OCI-LY1 (cell line): Measurements from ENCODE around the gene MYLK3.

Experiments
- H2AFZ ChIP-seq: fragments of 200-600 bp; sonication (generic), shearing (Covaris generic); 2 replicates; pipeline ENCODE4 v1.6.0; 2014; ENCODE audit warnings: antibody characterized with exemption, mild to moderate bottlenecking, low read length
- H3F3A ChIP-seq: fragments of 200-600 bp; sonication (generic), shearing (Covaris generic); 2 replicates; pipeline ENCODE4 v1.6.0; 2014; ENCODE audit warnings: mild to moderate bottlenecking, antibody characterized with exemption, low read length, moderate library complexity; ENCODE audit not compliant: insufficient read depth
- H3K27ac ChIP-seq: fragments of 200-600 bp; sonication (generic); 2 replicates; pipeline ENCODE4 v1.5.1; 2014; ENCODE audit warnings: low read length, mixed run types, mild to moderate bottlenecking, low read depth; ENCODE audit not compliant: poor library complexity, severe bottlenecking
- H3K27me3 ChIP-seq: fragments of 200-600 bp; sonication (generic); 2 replicates; pipeline ENCODE4 v1.6.0; 2014; ENCODE audit warnings: antibody characterized with exemption, mild to moderate bottlenecking, low read length, moderate library complexity; ENCODE audit not compliant: insufficient read depth
- H3K36me3 ChIP-seq: fragments of 200-600 bp; sonication (generic); 2 replicates; pipeline ENCODE4 v1.6.1; 2014; ENCODE audit warnings: mild to moderate bottlenecking, antibody characterized with exemption, low read length, moderate library complexity, mixed read lengths; ENCODE audit not compliant: insufficient read depth
- H3K4me1 ChIP-seq: fragments of 200-600 bp; sonication (generic); 2 replicates; pipeline ENCODE4 v1.5.1; 2014; ENCODE audit warnings: mild to moderate bottlenecking, low read length, moderate library complexity; ENCODE audit not compliant: insufficient read depth, severe bottlenecking
- H3K4me2 ChIP-seq: fragments of 200-600 bp; sonication (generic), shearing (Covaris generic); 2 replicates; pipeline ENCODE4 v1.6.1; 2014; ENCODE audit warnings: low read length
- H3K4me3 ChIP-seq: fragments of 200-600 bp; sonication (generic); 2 replicates; pipeline ENCODE4 v1.5.1; 2014; ENCODE audit warnings: low read length, low read depth, mild to moderate bottlenecking, mixed read lengths; ENCODE audit not compliant: poor library complexity, severe bottlenecking
- H3K79me2 ChIP-seq: fragments of 200-600 bp; shearing (Covaris generic); 2 replicates; pipeline ENCODE4 v1.6.1; 2016; ENCODE audit warnings: mixed run types, low read length, mixed read lengths; ENCODE audit not compliant: insufficient read depth
- H3K9ac ChIP-seq: fragments of 200-600 bp; sonication (generic), shearing (Covaris generic); 2 replicates; pipeline ENCODE4 v1.6.1; 2014; ENCODE audit warnings: mild to moderate bottlenecking, low read length, mixed read lengths
- H3K9me2 ChIP-seq: fragments of 200-600 bp; sonication (generic), shearing (Covaris generic); 2 replicates; pipeline ENCODE4 v1.6.1; 2014; ENCODE audit warnings: low read depth, mild to moderate bottlenecking, low read length, mixed read lengths
- H3K9me3 ChIP-seq: fragments of 200-600 bp; shearing (Covaris generic); 2 replicates; pipeline ENCODE4 v1.6.1; 2014; ENCODE audit warnings: low read length, mixed read lengths
- H4K20me1 ChIP-seq: fragments of 200-600 bp; sonication (generic), shearing (Covaris generic); 2 replicates; pipeline ENCODE4 v1.6.0; 2016; ENCODE audit warnings: mild to moderate bottlenecking, low read length; ENCODE audit not compliant: insufficient read depth
- EZH2 ChIP-seq: fragments of 200-600 bp; sonication (generic), shearing (Covaris generic); IDR thresholded peaks from 2 replicates; pipeline ENCODE4 v1.8.0; 2017; ENCODE audit warnings: borderline replicate concordance, mixed run types, mild to moderate bottlenecking, antibody characterized with exemption, low read length, moderate library complexity, mixed read lengths
- TF ChIP-seq, protein P1 (sequence below): fragments of 200-600 bp; sonication (generic), shearing (Covaris generic); IDR thresholded peaks from 2 replicates; pipeline ENCODE4 v1.5.1; 2017; ENCODE audit warnings: mild to moderate bottlenecking, antibody characterized with exemption, low read length, moderate library complexity, mixed read lengths

MYLK3 gene

DNA sequence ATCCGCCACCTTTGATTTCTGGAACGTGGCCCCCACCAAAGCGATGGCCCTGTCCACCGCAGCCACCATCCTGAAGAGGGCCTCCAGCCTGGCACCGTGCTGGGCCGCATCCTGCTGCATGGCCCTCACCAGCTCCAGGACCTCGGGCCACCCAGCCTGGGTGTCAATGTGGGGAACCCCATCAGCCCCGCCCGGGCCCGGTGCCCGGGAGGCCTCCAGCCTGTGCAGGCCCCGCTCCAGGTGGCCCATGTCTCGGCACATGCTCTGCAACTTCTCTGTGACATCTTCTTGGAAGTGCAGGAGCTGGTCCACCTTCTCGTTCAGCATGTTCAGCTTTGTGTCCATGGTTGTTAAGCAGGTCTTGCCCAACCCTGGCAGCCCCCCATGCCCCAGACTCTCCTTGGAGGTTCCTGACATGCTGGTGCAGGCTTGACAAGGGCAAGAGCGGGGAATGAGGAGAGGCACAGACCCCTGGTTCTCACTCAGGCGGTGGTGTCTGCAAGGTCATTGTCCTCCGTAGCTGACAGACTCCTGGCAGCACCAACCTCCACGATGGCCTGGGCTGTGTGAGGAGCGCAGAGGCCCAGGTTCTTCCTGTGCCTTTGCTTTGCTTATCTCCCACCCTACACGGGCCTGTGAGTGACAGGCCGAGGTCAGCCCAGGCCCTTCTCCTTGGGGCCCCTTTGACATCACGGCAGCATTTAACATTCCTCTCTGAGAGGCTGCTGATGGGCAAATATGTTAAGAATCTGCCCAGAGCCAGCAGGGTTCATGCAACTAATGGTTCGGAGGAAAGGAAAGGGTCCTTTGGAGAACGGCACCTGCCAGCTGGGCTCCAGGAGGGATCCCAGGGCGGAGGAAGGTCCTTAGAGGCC lies at the start of gene MYLK3:
MYLK3 (minus strand) TSS at position 568 of the 875 bp plus-strand sequence; CDS start at position 417, 151 bp downstream.
- Histone ChIP-seq H3K9me3 (no peaks in the 10 kb centered on the region), H4K20me1 (no peaks in the 10 kb centered on the region), H3K27me3 (no peaks in the 10 kb centered on the region), H2AFZ (peak within 1 kb of the TSS; percentile 22; the same call in 1 of the 2 replicates), H3K79me2 (no peaks in the 10 kb centered on the region), H3K36me3 (no peaks in the 10 kb centered on the region), H3K4me1 (peaks cover 66% of the 10 kb centered on the region), H3K9ac (peak within 1 kb of the TSS; percentile 63), H3K9me2 (no peaks in the 10 kb centered on the region), H3K4me3 (peak within 1 kb of the TSS; percentile 13), H3F3A (0 out of 2 replicates have a peak, but pooled peaks cover 8% of the 10 kb centered on the region), H3K27ac (peak within 1 kb of the TSS; percentile 97), H3K4me2 (peak within 1 kb of the TSS; percentile 48)
- no peak for TF ChIP-seq EZH2
- TF ChIP-seq, protein P1, sequence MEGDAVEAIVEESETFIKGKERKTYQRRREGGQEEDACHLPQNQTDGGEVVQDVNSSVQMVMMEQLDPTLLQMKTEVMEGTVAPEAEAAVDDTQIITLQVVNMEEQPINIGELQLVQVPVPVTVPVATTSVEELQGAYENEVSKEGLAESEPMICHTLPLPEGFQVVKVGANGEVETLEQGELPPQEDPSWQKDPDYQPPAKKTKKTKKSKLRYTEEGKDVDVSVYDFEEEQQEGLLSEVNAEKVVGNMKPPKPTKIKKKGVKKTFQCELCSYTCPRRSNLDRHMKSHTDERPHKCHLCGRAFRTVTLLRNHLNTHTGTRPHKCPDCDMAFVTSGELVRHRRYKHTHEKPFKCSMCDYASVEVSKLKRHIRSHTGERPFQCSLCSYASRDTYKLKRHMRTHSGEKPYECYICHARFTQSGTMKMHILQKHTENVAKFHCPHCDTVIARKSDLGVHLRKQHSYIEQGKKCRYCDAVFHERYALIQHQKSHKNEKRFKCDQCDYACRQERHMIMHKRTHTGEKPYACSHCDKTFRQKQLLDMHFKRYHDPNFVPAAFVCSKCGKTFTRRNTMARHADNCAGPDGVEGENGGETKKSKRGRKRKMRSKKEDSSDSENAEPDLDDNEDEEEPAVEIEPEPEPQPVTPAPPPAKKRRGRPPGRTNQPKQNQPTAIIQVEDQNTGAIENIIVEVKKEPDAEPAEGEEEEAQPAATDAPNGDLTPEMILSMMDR, result no peak

DNA sequence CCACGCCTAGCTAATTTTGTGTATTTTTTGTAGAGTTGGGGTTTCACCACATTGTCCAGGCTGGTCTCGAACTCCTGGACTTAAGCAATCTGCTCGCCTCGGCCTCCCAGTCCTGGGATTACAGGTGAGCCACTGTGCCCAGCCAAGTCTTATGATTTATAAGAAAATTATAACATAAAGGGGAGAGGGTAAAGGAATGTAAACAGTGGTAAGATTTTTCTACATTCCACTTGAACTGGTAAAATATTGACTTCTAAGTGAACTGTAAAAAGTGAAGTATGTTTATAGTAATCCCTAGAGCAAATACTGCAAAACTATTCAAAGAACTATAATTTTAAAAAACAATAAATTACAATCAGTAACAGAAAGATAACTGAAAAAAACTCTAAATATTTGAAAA lies 49.4 kb upstream of the MYLK3 start:
- peaks cover 75% of the 10 kb centered on the region for H3K36me3 ChIP-seq
- H3K79me2 ChIP-seq, result no peaks in the 10 kb centered on the region

DNA sequence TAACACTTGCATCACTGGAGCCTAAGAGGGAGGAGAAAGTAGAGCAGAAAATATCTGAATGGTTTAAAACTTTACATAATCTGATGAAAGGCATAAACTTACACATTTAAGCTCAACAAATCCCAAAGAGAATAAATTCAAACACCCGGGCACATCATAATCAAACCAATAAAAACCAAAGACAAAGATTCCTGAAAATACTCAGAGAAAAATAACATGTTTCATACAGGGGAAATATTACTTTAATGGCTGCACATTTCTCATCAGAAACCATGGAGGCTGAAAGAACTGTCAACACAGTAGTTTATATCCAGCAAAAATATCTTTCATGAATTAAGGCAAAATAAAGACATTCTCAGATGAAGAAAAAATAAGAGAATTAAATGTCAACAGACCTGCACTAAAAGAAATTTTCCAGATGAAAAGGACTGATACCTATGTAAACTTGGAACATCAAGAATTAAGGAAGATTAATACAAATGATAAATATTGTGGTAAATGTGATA lies 48.7 kb upstream of the MYLK3 start:
- Histone ChIP-seq H3K36me3 (peaks cover 69% of the 10 kb centered on the region), H3K4me1 (peaks cover under 1% of the 10 kb centered on the region), H3F3A (0 out of 2 replicates have a peak, but pooled peaks cover 6% of the 10 kb centered on the region), H3K27me3 (no peaks in the 10 kb centered on the region), H3K27ac (no peak overlapping the region), H3K9me2 (no peaks in the 10 kb centered on the region), H3K9ac (no peak overlapping the region), H3K4me3 (no peak overlapping the region), H4K20me1 (no peaks in the 10 kb centered on the region), H2AFZ (no peak overlapping the region), H3K4me2 (no peak overlapping the region), H3K9me3 (peaks cover 14% of the 10 kb centered on the region), H3K79me2 (no peaks in the 10 kb centered on the region)
- TF ChIP-seq EZH2, result no peak
- TF ChIP-seq, protein P1, result no peak

More for the DNA sequence above, 49.4 kb upstream of the MYLK3 start:
- H2AFZ ChIP-seq, result no peak overlapping the region
- H3K9me2 ChIP-seq, result no peaks in the 10 kb centered on the region
- no peaks in the 10 kb centered on the region for H4K20me1 ChIP-seq
- H3K9ac ChIP-seq, result no peak overlapping the region
- TF ChIP-seq EZH2, result no peak
- 0 out of 2 replicates have a peak, but pooled peaks cover 6% of the 10 kb centered on the region for H3F3A ChIP-seq
- H3K27ac ChIP-seq, result no peak overlapping the region
- no peaks in the 10 kb centered on the region for H3K4me1 ChIP-seq
- no peak overlapping the region for H3K4me2 ChIP-seq
- H3K27me3 ChIP-seq, result no peaks in the 10 kb centered on the region
- H3K9me3 ChIP-seq, result peaks cover 14% of the 10 kb centered on the region
- H3K4me3 ChIP-seq, result no peak overlapping the region
